SKM-1 treated with dmso at 0.1 percent for 144 hours (cell line): Measurements from ENCODE around the gene DUS4L.

Experiments used
- DNase-seq: peaks from one replicate; lab custom pipeline; 2025; ENCODE audit not compliant: unreplicated experiment; lab: John Stamatoyannopoulos, UW

DUS4L gene

DNA sequence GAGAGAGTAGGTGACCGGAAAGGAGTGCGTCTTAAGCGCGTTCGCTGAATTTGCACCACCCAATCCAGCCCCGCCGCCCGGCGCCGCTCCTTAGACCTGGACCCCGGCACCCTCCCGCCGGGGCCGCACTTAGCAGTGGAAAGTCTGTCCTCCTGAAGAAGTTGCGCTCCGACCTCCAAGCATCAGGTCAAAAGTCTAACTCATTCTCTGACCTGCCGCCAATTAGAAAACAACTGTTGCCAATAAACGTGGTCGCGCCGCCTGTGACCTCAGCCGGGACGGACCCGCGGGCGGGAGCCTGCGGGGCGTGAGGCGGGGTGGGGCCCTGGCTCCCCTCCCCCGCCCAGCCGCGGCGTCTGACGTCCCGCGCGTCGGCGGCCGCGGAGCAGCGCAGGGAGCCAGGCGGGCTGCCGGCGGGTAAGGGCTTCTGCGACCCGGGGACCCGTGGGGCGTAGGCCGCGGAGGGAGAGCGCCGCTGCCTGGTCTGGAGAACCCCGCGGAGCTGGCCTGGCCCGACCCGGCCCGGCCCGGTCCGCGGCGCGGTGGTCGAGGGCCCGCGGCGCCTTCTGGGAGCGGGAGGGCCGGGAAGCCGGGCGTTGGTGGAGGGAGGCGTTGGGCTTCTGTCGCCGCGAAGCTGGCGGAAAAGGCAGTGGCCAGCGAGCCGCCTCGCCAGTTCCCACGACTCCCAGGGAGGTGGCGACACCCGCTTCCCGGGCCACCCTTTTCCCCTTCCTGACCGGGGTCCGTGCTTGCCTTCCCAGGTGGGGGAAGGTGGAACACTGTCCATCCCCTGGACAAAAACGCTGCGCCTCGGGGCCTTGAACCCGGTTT, 16.3 kb downstream of the DUS4L start, which contains the start of gene BCAP29:
Gene BCAP29, plus strand, starts transcription at position 362 of the 831 bp plus-strand sequence. CDS start 527 bp downstream, outside the sequence.
- peak; percentile 39 for DNase-seq

DNA sequence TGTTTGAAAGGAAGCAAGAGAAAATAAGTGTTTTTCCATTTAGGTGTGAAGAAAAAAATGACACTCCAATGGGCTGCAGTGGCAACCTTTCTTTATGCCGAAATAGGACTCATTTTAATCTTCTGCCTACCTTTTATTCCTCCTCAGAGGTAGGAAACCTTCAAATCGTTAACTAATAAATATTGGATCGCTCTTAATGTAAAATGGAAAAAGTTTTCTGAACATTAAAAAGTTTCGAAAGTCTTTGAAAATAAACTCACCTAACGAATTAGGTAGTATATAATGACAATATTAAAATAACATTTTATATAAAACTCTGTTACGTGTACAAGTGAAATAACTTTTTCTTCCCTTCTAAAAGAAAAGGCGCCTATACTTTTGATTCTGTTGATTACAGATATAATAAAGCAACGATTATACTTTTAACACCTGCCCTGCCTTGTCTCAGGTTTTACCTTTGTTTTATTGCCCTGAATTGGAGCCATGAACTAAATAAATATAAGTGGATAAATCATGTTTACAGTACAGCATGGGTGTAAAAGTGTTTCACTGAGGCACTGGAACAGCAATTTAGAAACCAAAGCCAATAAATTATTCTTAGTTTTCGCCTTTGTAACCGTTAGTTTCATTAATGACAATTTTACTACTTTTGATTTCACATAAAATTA, 17.1 kb downstream of the DUS4L start:
- no peak for DNase-seq

DNA sequence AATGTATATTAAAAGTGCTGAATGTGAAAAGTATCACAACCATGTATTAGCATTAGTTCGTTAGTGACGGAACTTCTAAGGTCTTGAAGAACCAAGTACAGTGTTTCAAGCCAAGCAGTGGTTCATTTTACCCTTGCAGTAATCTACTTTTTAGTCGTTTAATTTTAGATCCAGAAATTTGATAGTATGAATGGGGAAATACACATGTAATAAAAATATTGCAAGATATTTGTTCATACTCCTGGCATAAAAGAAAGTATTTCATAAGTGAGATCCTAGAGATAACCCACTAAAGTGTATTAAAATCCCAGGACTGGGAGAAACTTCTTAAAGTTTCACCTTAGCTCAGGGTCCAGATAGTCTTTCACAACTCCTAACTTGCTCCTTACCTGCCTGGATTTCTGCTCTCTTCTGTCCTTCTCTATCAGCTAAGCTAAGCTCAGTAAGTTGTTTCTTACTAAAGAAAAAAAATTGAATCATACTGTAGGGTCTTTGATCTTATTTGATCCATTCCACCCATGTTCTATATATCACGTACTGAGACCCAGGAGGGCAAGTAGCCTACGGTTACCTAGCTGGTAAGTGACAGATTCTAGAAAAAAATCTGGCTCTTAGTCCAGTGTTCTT, 17.7 kb downstream of the DUS4L start:
- no peak for DNase-seq

DNA sequence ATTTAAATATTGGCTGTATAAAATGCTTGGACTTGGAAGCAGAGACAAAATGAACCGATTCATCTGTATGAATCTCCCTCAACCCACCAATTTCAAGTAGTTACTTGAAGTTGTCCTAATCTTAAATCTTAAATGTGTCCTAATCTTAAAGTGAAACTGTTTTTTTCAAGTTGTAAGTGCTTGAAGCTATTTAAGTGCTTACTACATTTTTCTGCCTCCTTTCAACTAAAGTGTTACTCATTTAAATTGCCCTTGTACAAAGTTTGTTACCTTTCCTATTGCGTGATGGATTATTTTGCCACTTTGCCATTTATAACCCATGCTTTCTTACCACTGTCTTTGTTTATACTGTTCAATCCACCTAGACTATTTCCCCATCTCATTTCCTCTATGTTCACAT, 19.1 kb downstream of the DUS4L start:
- DNase-seq, result no peak

DNA sequence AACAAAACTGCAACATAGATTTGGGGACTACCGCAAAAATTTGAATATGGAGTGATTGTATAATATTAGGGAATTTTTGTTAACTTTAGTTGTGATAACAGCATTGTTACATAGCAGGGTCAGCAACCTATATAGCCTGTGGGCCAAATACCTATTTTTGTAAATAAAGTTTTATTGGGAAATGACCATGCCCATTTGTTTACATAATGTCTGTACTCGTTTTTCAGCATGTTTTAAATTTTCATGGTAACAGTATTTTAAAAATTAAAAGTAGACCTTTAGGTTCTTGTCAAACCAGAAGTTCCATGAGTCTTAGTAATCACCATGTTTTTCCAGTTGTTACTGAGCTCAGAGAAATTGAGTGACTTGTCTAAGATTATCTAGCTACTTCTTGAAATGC, 20.9 kb downstream of the DUS4L start:
- DNase-seq, result no peak

DNA sequence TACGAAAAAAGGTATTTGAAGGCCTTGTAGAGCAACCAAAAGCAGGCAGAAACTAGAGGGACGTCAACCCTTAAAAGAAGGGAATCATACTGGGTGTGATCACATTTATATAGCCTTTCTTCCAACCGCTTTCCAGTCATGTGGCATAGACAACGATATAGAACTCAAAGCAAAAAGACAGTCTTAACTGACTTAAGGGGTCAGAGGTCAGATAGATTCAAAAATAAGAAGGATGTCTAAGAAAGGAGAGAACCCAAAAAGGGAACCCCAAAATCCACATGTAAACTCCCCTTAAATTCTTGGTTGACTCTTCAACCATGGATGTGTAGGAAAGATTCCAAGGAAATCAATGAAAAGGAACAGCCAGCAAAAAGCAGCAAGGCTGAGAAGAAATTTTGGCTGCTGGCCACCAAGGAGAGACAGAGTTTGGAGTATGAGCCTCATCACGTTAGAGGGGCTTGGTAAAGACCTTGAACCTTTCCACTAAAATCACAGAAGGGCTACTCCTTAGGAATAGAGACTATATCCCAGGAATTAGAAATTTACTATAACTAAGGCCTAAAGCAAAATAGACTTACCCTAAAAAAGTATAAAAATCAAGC, 24.9 kb downstream of the DUS4L start:
- DNase-seq, result no peak

DNA sequence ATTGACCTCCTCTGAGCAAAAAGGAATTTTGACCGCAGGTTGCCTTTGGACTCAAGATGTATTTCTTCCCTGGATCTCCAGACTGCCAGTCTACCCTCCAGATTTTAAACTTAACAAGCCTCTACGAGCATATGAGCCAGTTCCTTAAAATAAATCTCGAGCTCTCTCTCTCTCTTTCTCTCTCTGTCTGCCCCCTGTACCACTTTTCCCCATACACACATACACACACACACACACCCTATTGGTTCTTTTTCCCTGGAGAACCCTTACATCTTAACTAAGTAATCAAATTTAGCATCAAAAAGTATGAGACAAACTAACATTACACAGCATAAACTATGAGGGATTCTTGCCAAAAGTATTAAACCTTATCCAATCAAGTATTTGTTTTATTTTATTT, 27.6 kb downstream of the DUS4L start:
- no peak for DNase-seq

DNA sequence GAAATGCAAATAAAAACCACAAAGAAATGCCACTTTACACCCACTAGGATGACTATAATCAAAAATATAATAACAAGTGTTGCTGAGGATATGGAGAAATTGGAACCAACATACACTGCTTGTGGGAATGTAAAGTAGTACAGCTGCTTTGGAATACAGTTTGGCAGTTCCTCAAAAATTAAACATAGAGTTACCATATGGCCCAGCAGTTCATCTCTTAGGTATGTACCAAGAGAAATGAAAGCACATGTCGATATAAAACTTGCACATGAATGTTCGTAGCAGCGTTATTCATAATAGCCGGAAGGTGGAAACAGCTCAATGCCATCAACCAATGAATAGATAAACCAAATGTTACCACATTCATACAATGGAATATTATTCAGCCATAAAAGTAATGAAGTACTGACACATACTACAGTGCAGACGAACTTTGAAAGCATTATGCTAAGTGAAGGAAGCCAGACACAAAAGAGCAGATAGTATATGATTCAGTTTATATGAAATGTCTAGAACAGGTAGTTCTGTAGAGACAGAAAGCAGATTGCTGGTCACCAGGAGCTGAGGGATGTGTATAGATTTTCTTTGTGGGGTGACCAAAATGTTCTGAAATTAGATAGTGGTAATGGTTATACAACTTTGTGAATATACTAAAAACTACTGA, 28.7 kb downstream of the DUS4L start:
- DNase-seq, result no peak

DNA sequence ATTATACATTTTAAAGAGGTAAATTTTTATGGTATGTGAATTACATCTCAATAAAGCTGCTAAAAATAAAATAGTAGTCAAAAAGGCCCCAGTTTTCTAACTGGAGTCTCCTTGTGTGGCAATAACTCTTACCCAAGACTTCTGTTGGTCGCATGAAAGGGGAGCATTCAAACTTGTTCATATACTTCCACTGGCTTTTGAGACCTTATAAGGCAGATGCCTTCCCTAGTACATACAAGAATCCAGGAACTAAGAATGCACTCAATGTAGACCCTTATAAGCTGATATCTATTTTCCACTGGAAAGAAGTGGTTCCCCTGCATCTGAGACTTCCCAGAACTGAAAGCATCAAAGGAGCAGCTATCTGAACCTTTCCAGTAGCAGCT, 29.2 kb downstream of the DUS4L start:
- peak; percentile 16 for DNase-seq

DNA sequence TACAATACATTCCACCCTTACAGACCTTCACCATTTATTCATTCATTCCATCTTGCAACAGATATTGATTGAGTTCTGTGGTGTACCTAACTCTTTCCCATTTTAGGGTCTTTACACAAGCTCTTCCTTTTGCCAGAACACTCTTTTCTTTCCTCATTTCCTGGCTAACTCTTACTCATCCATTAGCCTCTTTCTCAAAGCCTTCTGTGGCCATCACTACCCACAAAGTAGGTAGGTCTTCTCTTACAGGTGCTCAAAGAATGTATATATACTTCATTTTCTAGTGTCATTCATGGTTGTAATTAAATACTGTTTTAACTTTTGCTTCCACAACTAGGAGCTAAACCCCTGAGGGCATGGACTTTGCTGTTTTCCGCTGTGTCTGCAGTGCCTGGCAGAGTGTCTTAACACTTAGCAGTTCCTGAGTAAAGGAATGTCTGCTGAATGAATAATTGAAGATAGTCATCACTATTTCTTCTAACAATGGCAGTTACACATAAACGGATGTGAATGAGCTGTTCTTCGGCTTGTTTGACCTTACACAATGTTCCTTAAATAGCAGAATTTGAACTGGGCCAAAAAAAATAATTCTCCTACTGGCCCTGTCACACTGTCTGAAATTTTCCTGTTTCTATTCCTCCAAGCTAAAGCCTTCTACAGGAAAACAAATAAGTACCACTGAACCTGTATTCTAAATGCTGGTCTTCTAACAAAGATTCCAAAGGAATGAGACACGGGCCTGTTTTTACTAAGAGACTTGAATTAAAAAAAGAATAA, 31.4 kb downstream of the DUS4L start:
- no peak for DNase-seq

DNA sequence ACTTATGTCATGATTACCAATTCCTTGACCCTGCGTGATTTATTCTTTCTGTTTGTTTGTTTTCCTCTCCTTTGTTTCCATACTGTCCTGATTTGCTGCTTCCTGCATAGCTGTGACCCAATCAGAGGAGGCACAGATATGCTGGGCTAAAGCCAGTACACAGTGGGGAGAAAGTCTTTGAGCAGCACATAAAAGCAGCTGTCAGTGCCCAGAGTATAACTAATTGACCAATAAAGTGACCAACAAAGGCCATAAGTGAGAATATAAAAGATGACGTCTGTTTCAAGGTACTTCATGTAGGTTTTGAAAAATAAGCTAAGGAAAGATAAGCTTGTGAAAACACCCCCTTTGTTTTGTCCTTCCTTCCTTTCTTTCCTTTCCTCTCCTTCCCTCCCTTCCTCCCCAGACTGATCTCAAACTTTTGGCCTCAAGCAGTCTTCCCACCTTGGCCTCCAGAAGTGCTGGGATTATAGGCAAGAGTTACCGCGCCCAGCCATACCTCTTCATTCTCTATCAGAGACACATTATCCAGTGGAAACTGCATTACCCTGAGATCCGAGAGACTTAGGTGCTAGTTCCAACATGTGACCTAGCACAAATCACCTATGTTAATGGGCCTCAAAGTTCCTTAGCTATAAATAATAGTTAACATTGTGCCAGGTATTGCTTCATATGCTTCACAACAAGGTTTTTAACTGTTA, 33.3 kb downstream of the DUS4L start:
- DNase-seq, result no peak

DNA sequence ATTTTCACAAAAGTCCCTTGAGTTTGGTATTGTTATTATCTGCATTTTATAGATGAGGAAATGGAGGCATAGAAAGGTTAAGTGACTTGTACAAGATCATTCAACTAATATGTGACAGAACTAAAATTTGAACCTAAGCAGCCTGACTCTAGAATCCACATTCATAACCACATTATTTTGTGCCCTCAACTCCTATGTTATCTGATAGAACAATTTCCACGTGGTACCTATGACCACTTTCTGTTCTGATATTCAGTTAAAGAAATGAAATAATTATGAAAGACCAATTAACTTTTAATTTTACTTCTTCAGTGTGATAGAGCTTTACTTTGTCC, 33.8 kb downstream of the DUS4L start:
- DNase-seq, result no peak

DNA sequence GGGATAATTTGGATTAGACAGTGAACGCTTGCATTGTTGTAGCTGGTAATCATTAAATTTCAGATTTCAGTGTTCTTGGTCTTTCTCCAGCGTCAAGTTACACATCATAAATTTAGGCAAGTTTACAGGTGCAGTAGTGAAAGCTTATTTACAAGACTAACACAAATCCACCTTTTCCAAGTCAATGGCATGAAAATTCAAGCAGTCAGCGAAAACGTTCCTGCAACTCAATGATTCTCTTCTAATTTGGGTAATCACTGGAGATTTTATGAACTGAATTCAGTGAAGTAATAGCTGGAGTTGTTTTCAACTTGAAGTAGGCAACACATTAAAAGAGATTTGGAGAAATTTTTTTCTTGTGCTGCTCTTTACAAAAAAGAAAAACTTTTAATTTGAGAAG, 34.2 kb downstream of the DUS4L start:
- no peak for DNase-seq

DNA sequence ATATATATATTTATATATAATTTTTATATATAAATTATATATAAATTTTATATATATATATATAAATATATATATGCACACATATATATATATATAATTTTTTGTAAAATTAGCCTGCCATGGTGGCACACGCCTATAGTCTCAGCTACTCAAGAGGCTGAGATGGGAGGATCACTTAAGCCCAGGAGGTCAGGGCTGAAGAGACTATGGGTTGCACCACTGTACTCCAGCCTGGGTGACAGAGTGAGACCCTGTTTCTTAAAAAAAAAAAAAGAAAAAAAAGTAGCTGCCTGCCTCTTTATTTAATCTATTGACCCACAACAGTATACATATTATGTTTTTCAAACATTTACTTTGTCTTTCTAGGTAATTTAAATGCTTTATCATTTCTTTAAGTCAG, 35.5 kb downstream of the DUS4L start:
- DNase-seq, result no peak

DNA sequence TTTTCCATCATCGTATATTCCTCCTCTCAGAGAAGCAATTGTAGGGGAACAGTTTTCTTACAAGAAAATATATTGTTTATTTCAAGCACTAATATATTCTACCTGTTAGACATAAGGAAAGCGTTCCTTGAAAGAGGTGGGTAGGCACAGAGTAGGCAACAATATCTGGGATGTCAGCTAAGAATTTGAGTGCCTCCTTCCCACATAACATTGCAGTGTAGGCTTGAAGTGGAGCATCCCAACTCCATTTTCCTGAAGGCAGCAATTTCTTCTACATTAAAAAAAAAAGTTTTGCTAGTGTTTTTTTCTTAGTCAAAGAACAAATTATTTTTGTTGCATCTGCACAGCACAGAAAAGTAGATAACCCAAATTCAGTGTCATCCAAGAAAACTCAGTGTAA, 37.0 kb downstream of the DUS4L start:
- DNase-seq, result no peak

DNA sequence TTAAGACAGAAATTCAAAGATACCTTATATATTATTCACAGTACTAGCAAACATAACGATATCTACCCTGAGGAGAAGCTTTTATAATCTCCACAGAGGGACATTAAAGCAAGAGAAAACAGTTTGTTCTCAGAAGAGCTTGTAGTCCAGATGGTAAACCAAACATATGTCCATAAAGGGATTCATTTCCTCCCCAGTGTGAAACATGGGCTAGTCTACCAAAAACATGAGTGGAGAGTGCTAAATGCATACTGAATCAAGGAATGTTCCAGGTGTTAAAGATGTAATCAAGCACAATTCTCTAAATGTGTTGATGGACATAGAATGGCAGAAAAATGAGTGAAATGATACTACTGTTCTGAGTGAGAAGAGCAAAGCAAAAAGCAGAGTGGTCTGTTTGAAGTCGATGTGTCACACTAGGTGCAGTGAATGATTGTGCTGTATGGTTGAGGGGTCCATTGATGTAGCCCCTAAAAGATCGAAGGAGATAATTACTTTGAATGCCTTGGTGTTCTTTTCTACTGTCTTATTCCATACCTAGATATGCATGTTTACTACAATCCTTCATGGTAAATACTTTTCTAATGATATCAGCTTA, 41.5 kb downstream of the DUS4L start:
- DNase-seq, result no peak

DNA sequence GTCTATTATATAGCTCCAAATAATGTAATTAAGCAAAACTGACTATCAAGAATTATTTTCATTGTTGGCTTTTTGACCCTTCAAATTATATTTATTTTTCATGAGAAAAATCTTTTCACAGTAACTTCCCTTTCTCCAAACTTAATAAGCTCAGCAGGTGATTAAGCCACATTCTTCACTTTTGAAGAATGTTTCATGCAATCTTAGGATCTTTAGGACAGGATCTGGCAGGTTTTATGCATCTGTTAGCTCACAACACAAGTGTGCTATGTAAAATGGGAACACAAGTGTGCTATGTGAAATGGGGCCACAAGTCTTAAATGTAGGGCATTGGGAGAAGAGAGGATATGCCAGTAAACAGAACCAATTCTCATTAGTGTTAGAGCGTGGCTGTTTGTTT, 42.5 kb downstream of the DUS4L start:
- no peak for DNase-seq

DNA sequence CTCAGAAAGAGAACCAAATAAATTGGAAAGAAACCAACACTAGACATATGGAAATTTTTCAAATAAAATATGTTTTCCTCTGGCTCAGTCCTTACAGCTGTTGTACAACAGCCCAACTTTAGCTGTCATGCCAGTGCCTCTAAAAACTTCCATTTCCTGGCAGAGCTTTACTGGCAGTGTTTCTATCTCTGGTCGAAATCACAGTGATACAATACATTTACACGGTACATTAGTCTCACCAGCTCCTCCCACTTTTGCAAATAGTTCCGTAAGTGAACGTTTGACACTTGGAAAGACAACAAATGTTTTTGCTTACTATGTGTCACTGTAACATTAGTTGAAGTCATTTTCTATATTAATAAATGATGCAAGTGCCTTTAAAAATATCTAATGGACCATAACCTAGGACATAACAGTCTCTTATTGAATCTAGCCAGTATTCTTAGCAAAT, 46.1 kb downstream of the DUS4L start:
- DNase-seq, result no peak

DNA sequence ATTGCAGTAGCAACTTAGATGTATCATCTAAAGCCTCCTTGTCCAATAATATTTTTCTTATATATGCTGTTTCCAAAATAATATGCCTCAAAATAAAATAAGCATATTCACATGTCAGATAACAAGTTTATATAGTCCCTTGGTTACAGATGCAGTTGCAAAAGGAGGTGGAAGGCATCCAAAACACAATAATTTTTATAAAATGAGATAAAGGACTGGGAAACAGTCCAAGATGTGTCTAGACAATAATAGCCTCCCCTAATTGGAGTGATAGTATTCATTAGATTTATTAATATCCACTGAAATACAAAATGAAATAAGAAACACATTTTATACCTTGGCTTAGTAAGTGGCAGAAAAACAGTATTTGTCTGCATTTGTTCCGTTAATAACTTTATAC, 46.6 kb downstream of the DUS4L start:
- no peak for DNase-seq
